HK-2 (cell line): ENCODE results near the gene FUCA2.
"Not testable (repeated sequence)": the region's sequence is repeated elsewhere in the genome, so short reads cannot be mapped to it uniquely, and the experiment has no call there.

Experiments used
- DNase-seq: peaks from one replicate; pipeline ENCODE4 v3.0.0-alpha.2; 2018; ENCODE audit not compliant: unreplicated experiment

Gene FUCA2

GRCh38 chr6:143498428-143498827 lies 13.1 kb downstream of the FUCA2 start:
- DNase-seq = no peak

DNA sequence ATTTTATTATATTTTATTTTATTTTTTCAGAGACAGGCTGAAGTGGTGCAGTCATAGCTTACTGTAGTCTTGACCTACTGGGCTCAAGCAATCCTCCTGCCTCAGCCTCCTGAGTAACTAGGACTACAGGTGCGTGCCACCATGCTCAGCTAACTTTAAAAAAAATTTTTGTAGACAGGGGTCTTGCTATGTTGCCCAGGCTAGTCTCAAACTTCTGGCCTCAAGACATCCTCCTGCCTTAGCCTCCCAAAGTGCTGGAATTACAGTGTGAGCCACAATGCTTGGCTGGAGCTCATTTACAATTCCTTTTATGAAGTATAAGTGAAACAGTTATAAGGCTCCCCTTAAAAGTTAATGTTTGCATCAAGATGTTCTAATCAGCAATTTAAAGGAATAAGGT lies 14.5 kb downstream of the FUCA2 start:
- DNase-seq = no peak

DNA sequence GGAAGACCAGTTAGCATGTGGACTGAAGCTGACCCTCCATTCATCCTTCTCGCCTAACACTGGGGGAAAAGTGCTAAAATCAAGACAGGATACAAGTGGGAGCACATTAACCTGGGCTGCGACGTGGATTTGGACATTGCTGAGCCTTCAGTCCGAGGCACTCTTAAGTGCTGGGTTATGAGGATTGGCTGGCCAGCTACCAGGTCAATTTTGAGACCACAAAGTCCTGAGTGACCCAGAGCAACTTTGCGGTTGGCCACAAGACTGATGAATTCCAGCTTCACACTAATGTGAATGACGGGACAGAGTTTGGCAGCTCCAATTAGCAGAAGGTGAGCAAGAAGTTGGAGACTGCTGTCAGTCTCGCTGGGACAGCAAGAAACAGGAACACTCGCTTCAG lies 20.7 kb downstream of the FUCA2 start:
- no peak for DNase-seq

DNA sequence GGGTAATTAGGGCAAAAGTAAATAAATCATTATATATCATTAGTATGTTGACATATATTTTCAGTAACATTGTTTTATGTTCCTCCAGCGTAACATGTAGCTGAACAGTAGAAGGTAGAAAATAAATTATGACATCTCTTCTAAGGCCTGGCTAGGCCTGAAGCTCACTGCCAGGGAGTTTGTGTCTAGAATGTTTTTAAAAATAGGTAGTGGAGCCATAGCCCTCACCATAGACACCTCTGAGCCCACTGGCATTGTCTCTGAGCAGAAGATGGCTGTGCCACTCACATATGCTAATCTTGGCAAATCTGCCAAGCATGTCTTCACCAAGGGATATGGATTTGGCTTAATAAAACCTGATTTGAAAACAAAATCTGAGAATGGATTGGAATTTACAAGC lies 21.3 kb downstream of the FUCA2 start:
- no peak for DNase-seq

DNA sequence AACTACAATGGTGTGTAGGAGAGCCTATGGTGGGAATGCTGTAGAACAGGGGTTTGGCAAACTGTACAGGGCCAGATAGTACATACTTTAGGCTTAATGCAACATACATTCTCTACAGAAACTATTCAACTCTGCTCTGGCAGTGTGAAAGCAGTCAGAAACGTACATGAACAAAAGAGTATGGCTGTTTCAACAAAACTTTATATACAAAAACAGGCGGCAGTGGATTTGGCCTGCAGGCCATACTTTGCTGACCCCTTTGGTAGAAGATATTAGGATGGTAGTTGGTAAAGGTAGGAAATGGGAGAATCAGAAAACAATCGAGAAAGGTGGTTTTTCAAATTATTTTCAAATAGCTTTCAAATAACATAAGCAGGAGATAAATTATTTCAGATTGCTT lies 24.8 kb downstream of the FUCA2 start:
- DNase-seq = no peak

- DNase-seq = no peak
These were observed 25.6 kb downstream of the FUCA2 start for GRCh38 chr6:143485967-143486366.

- no peak for DNase-seq
These were observed 28.9 kb downstream of the FUCA2 start for GRCh38 chr6:143482593-143482992.

DNA sequence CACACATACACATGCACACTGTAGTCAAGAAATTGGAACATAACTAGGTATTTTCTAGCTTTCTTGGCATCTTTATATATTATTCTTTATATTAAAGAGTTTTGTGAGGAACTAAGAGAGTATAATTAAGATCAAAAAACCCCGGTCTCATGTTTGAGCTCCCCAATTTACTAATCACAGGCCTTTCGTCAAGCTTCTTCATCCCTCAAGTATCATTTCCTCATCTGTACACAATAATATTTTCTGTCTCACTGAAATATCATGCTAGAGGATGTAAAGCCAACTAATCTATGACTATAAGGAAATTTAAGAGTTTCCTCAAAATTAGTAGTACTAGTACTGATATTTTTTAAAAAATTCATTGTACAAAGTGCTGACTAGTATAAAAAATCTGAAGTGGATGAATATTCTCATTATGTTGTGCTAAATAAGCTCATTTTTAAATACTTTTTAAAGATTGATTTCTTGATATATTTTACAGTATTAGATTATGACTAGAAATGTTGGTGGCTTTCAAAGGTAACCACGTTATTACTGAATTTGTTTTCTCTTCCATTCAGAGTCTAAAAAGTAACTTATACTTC lies 32.9 kb downstream of the FUCA2 start:
- DNase-seq = no peak

DNA sequence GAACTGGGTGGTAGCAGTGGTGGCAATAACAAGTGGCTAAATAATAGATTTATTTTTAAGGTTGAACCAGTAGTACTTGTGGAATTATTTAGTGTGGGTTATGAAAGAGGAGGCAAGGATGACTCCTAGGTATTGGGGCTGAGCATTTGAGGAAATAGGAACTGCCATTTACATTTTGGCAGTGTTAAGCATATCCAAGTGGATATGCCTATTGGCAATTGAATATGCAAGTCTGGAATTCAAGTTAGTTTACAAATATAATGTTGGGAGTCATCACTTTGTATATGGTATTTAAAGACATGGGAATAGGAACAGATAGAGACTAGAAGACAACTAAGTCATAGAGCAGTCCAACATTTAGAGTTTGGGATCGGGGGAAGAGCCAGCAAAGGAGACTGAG lies 35.0 kb downstream of the FUCA2 start:
- no peak for DNase-seq

DNA sequence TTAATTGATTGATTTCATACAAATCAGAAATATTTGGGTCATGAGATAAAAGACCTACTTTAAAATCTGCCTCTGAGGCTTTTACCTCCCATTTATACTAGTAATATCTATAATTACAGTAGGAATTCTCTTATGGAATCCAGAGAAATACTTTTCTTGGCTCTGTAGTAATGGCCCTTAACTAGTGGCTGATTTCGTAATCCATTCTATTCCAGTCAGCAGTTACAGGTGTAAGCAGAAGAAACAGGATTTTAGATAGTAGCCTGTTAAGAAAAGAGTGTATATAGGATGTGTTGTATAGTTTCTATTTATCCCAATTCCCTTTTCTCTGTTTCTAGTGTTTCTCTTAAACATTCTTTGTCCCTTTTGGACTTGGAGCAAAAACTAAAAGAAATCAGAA lies 39.7 kb downstream of the FUCA2 start:
- no peak for DNase-seq

DNA sequence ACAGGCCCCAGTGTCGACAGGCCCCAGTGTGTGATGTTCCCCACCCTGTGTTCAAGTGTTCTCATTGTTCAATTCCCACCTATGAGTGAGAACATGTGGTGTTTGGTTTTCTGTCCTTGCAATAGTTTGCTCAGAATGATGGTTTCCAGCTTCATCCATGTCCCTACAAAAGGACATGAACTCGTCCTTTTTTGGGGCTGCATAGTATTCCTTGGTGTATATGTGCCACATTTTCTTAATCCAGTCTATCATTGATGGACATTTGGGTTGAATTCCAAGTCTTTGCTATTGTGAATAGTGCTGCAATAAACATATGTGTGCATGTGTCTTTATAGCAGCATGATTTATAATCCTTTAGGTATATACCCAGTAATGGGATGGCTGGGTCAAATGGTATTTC lies 42.7 kb downstream of the FUCA2 start:
- DNase-seq = not testable (repeated sequence)

GRCh38 chr6:143468026-143468425 lies 43.5 kb downstream of the FUCA2 start:
- DNase-seq = no peak

GRCh38 chr6:143465546-143465945 lies 46.0 kb downstream of the FUCA2 start:
- no peak for DNase-seq

- DNase-seq = no peak
These were observed 53.8 kb downstream of the FUCA2 start for GRCh38 chr6:143457563-143458359.

DNA sequence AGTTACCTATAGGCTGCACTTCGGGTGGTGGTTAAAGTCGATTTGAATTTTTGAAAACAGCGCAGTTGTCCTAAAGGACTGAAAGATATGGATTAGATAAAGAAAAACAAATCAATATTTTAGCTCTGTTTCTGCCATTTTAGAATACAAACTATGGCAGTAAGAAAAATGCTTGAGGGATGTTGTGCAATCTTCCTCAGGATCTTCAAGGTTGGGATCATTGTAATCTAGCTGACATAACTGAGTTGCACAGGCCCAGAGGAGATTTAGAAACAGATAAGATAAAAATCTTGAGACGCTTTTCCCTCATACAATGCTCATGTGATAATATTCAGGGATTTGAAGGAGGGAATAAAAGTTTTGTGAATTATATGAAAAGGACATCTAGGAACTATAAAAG lies 60.0 kb downstream of the FUCA2 start:
- no peak for DNase-seq

GRCh38 chr6:143450453-143451371 lies 60.8 kb downstream of the FUCA2 start, which contains the start of the genes ADAT2 and PEX3:
TSS of gene ADAT2 (minus strand) at chr6:143450695. CDS start at chr6:143450658, 37 bp downstream.
TSS of gene PEX3 (plus strand) at chr6:143450805. CDS start at chr6:143451043, 238 bp downstream.
- peak; percentile 96 for DNase-seq

DNA sequence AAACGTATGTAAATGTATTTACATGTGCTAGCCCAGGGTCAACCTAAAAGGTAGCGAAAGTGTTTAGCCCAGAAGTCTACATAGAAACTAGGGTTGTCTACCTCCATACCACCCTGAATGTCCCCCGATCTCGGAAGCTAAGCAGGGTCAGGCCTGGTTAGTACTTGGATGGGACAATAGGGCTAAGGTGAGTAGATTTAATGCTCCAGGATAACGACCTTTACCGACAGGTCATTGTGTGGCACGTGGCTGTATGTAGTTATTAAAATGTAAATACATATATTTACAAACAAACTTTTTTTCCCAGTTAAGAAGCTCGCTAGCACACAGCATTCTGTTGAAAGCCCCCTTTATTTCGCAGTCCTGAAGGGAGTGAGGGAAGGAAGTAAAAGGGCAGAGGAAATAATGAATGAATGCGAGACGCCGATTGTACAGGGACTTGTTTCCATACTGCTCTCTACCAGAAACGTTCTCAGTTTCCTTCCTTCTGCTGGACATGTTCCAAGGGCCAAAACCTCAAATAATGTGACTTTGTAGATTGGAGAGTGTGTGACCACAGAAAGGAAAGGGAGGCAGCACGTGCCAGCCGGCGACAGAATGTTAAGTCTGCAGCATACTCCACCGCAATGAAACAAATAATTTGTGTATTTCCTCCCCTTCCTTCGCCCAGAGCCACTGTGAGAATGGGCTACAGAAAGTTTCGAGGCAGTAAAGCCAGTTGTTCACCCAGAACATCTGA lies 61.6 kb downstream of the FUCA2 start:
- DNase-seq = peak; percentile 34

DNA sequence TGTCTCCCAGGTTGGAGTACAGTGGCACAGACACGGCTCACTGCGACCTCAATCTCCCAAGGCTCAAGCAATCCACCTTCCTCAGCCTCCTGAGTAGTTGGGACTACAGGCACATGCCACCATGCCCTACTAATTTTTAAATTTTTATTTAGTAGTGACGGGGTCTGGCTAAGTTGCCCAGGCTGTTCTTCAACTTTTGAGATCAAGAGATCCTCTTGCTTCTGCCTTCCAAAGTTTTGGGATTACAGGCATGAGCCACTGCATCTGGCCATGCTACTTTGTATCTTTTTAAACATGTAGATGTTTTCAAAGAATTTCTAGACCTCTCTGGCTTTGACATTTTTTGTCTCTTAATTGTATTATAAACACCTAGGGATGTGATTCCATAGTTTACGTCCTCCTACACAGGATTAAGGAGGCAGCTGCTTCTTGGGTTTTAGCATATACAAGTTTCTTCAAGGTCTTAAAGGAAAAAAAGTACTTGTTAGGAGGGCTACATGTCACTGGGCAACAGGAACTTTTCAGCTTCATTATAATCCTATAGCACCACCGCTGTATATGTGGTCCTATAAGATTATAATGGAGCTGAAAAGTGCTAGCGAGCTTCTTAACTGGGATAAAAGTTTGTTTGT lies 62.3 kb downstream of the FUCA2 start:
- no peak for DNase-seq

DNA sequence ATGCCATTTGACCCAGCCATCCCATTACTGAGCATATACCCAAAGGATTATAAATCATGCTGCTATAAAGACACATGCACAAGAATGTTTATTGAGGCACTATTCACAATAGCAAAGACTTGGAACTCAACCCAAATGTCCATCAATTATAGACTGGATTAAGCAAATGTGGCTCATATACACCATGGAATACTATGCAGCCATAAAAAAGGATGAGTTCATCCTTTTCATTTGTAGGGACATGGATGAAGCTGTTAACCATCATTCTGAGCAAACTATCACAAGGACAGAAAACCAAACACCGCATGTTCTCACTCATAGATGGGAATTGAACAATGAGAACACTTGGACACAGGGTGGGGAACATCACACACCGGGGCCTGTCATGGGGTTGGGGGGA lies 63.7 kb downstream of the FUCA2 start:
- DNase-seq = not testable (repeated sequence)
